Gastroesophageal sphincter (tissue), 4 donors: ENCODE measurements around the gene TRAPPC8. TPM values are rescaled to one million over a fixed set of nuclear protein-coding genes. Genes with fewer than 3 reads are reported as not detected.
A peak's percentile ranks its signal among the peaks of the same experiment; 100 is the strongest.
"Not testable (repeated sequence)": the region's sequence is repeated elsewhere in the genome, so short reads cannot be mapped to it uniquely, and the experiment has no call there.

Experiments
- ATAC-seq: fragments of 150-250 bp; one replicate; pipeline ENCODE4 v1.9.1; 2016; ENCODE audit warnings: mild to moderate bottlenecking, moderate library complexity
- H3K27ac ChIP-seq, 4 donors: fragments of 200-600 bp; sonication (generic) in 3 of 4; 1 replicate in 3 of 4; 2 replicates in 1 of 4; pipeline ENCODE4 v1.5.1; 2016 to 2019
- H3K27me3 ChIP-seq: fragments of 200-600 bp; sonication (generic); one replicate; pipeline ENCODE4 v1.5.1; 2019
- H3K36me3 ChIP-seq, 2 donors: fragments of 200-600 bp; sonication (generic); one replicate each; pipeline ENCODE4 v1.5.1; 2019; ENCODE audit warnings: control low read depth in 1 of 2
- H3K4me1 ChIP-seq, 3 donors: fragments of 200-600 bp; sonication (generic); 1 replicate in 2 of 3; 2 replicates in 1 of 3; pipeline ENCODE4 v1.5.1; 2016 to 2019; ENCODE audit warnings: control low read depth in 2 of 3
- H3K4me3 ChIP-seq, 2 donors: fragments of 200-600 bp; sonication (generic); one replicate each; pipeline ENCODE4 v1.5.1; 2019; ENCODE audit warnings: mild to moderate bottlenecking in 1 of 2, moderate library complexity in 1 of 2
- H3K9me3 ChIP-seq, 3 donors: fragments of 200-600 bp; sonication (generic); one replicate each; pipeline ENCODE4 v1.5.1; 2017 to 2019; ENCODE audit warnings: control low read depth in 2 of 3
- EP300 ChIP-seq: sonication (generic); formaldehyde crosslinking; IDR thresholded peaks from one replicate; pipeline ENCODE4 v1.6.1; 2017; ENCODE audit warnings: antibody characterized with exemption, mild to moderate bottlenecking
- POLR2A ChIP-seq, 2 donors: fragments of 450-650 bp; IDR thresholded peaks; one replicate each; pipeline ENCODE4 v1.6.1; 2017; ENCODE audit warnings: antibody characterized with exemption in 2 of 2, mild to moderate bottlenecking in 2 of 2, moderate library complexity in 1 of 2
- POLR2AphosphoS5 ChIP-seq: sonication (generic); formaldehyde crosslinking; IDR thresholded peaks from one replicate; pipeline ENCODE4 v1.6.1; 2017; ENCODE audit warnings: antibody characterized with exemption
- WGBS, 2 donors: methylation state at CpG; one replicate each; pipeline ENCODE4 v1.1.5; 2018; ENCODE audit warnings: low coverage in 1 of 2; 5-methylcytosine and 5-hydroxymethylcytosine counted together
- total RNA-seq, 4 donors: library from RNA; depleted of rRNA; stranded (reverse); fragments of >200 nt; gene quantifications; one replicate each; pipeline ENCODE4 v1.1.0, GENCODE V29; 2016
- TF ChIP-seq, protein P1 (sequence below), 4 experiments: fragments of 200-600 bp in 2 of 4; fragments of 450-650 bp in 2 of 4; sonication (generic) in 1 of 4; IDR thresholded peaks; one replicate each; pipeline ENCODE4 v1.5.1; 2017 to 2019; ENCODE audit warnings: antibody characterized with exemption in 4 of 4, mild to moderate bottlenecking in 2 of 4, moderate library complexity in 2 of 4

The TRAPPC8 gene
- total RNA-seq, 4 donors from 2014 or later = 40.0 to 62.4 (median 42.5) TPM

DNA sequence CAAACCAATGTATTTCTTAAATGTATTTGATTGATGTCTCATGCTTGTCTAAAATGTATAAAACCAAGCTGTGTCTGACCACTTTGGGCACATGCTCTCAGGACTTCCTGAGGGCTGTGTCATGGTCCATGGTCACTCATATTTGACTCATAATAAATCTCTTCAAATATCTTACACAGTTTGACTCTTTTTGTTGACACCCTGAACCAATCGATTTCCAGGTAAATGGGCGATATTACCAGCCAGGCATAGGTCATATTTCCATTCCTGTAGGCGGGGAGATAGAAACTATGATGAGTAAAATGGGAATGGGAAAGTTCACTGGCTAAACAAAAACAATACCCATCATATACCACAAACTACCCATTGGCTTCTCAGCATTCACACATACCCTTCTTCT is 9.3 kb upstream of the TRAPPC8 start:
- TF ChIP-seq EP300 (no peak), POLR2A (IDR thresholded peaks at IDR 0.05) (no peak), POLR2AphosphoS5 (no peak)
- TF ChIP-seq, protein P1, sequence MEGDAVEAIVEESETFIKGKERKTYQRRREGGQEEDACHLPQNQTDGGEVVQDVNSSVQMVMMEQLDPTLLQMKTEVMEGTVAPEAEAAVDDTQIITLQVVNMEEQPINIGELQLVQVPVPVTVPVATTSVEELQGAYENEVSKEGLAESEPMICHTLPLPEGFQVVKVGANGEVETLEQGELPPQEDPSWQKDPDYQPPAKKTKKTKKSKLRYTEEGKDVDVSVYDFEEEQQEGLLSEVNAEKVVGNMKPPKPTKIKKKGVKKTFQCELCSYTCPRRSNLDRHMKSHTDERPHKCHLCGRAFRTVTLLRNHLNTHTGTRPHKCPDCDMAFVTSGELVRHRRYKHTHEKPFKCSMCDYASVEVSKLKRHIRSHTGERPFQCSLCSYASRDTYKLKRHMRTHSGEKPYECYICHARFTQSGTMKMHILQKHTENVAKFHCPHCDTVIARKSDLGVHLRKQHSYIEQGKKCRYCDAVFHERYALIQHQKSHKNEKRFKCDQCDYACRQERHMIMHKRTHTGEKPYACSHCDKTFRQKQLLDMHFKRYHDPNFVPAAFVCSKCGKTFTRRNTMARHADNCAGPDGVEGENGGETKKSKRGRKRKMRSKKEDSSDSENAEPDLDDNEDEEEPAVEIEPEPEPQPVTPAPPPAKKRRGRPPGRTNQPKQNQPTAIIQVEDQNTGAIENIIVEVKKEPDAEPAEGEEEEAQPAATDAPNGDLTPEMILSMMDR (IDR thresholded peaks at IDR 0.05) = no peak
- Histone ChIP-seq H3K4me3 (no peak overlapping the region), H3K36me3 (no peaks in the 10 kb centered on the region), H3K9me3 (no peaks in the 10 kb centered on the region), H3K4me1 (no peaks in the 10 kb centered on the region), H3K27me3 (peaks cover 14% of the 10 kb centered on the region), H3K27ac (no peak overlapping the region)
- WGBS, 2 donors = 90 to 92% methylated on average over 3 of the region's 3 CpGs
- ATAC-seq = no peak

DNA sequence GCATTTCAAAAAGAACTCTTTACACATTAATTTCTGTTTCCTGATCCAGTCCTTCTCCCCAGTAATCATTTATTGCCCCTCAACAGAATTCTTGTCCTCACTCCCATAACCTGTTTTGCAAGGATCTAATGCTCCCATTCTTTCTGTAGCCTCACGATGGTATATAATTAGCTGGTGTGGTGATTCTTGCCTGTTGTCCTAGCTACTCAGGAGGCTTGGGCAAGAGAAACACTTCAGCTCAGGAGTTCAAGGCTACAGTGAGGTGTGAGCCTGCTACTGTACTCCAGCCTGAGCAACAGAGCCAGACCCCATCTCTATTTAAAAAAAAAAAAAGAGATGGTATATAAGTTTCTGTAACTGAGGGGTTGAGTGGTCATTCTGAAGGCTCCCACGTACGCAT is 7.7 kb upstream of the TRAPPC8 start:
- TF ChIP-seq POLR2A (IDR thresholded peaks at IDR 0.05) = no peak
- Histone ChIP-seq H3K4me1 (no peaks in the 10 kb centered on the region), H3K9me3 (no peaks in the 10 kb centered on the region), H3K27me3 (peaks cover 14% of the 10 kb centered on the region), H3K27ac (no peak overlapping the region), H3K4me3 (no peak overlapping the region), H3K36me3 (no peaks in the 10 kb centered on the region)
- 31% methylated on average over 3 of the region's 3 CpGs; no CpG with 5 or more reads in 1 of the 2 donors for WGBS, 2 donors
- ATAC-seq = no peak

DNA sequence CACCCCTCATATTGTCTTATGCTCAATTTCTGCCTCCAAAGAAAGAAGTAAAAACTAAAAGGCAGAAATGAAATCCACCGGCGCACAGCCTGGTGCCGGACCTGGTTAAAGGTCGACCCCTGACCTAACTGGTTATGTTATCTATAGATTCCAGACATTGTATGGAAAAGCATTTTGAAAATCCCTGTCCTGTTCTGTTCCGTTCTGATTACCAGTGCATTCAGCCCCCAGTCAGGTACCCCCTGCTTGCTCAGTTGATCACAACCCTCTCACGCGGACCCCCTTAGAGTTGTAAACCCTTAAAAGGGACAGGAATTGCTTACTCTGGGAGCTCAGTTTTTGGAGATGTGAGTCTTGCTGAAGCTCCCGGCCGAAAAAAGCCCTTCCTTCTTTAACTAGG is 5.4 kb upstream of the TRAPPC8 start:
- WGBS, 2 donors = 89 to 95% methylated on average over 7 to 9 of the region's 9 CpGs
- H3K27me3 ChIP-seq = peaks cover 14% of the 10 kb centered on the region

DNA sequence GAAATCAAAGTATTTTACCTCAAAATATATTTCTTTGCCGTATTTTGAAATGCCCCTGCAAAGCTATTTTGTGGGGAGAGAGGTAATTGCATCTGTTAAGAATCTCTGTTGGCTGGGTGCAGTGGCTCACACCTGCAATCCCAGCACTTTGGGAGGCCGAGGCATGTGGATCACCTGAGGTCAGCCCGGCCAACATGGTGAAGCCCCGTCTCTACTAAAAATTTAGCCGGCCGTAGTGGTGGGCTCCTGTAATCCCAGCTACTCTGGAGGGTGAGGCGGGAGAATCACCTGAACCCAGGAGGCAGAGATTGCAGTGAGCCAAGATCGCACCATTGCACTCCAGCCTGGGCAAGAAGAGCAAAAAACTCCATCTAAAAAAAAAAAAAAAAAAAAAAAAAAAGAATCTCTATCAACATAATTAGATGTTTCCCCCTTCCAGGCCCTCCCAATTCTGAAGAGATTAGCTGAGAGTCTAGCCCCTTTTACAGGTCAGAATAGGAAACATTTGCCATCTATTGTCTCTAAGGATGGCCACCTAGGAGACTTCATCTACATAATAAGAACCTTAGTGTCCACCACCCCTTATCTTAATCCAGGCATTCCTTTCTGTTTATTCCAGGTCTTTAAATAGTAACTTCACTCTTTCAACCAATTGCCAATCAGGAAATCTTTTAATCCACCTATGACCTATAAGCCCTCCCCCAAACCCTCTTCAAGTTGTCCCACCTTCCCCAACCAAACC is 3.5 kb upstream of the TRAPPC8 start:
- no peaks in the 10 kb centered on the region for H3K36me3 ChIP-seq
- 95% methylated on average over 4 to 8 of the region's 8 CpGs for WGBS, 2 donors
- TF ChIP-seq POLR2A (IDR thresholded peaks at IDR 0.05) (no peak), EP300 (no peak), POLR2AphosphoS5 (no peak)
- TF ChIP-seq, protein P1 (IDR thresholded peaks at IDR 0.05) = no peak
- H3K27me3 ChIP-seq = no peaks in the 10 kb centered on the region
- no peak overlapping the region for H3K4me3 ChIP-seq
- H3K9me3 ChIP-seq = no peaks in the 10 kb centered on the region
- H3K27ac ChIP-seq = no peak overlapping the region
- ATAC-seq = no peak
- peaks cover 2 to 17% (median 8%) of the 10 kb centered on the region in 3 donors for H3K4me1 ChIP-seq

More for the DNA sequence above, 5.4 kb upstream of the TRAPPC8 start:
- H3K27ac ChIP-seq, ATAC-seq, H3K9me3 ChIP-seq, H3K4me3 ChIP-seq, H3K36me3 ChIP-seq, H3K4me1 ChIP-seq: not testable (repeated sequence)

DNA sequence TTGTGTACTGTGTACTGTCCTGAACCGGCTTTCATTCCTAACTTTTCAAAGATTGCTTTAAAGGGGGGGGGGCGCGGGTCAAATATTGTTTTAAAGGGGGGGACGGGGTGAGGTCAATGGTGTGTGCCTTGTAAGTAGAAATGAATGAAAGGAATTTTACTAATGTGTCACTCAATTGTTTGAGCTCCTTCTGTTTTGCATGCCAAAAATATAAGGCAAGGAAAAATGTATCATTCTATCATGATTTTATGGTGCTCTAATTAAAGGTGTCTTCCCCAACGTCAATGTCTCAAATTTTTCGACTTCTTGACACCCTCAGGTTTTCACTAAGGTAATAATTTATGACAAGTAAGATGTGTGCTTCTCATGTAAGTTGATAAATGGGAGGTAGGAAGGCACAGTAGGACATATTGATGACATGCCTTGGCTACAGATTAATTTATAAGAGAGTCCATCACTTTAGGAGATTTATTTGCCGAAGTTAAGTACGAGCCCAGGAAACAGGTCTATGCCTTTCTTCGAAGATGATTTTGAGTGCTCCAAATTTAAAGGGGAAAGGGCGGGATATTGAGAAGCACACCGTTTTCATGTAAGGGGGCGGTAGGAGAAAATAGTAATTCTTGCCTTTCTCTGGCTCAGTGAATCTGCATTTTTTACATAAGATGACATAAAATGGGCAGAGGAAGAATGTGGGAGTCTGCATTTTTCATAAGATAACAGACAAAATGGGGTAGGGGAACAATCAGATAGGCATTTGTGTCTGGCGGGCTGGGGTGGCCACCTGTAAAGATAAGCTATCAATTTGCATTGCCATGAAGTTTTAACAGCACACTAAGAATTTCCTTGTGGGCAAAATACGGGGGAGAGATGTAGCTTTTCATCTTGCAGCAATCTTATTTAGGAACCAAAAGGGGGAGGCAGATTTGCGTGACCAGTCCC is 1.2 kb upstream of the TRAPPC8 start:
- WGBS, 2 donors = 17% methylated on average over 14 to 15 of the region's 15 CpGs
- Histone ChIP-seq H3K36me3 (no peaks in the 10 kb centered on the region), H3K9me3 (no peaks in the 10 kb centered on the region), H3K27me3 (no peaks in the 10 kb centered on the region), H3K27ac (peak overlapping the region; percentile 18 to 97 (median 88)), H3K4me1 (peaks cover 2 to 40% (median 20%) of the 10 kb centered on the region in 3 donors), H3K4me3 (peak overlapping the region; percentile 52 to 63)
- no peak for TF ChIP-seq POLR2A (IDR thresholded peaks at IDR 0.05)
- no peak for TF ChIP-seq EP300
- no peak for ATAC-seq

DNA sequence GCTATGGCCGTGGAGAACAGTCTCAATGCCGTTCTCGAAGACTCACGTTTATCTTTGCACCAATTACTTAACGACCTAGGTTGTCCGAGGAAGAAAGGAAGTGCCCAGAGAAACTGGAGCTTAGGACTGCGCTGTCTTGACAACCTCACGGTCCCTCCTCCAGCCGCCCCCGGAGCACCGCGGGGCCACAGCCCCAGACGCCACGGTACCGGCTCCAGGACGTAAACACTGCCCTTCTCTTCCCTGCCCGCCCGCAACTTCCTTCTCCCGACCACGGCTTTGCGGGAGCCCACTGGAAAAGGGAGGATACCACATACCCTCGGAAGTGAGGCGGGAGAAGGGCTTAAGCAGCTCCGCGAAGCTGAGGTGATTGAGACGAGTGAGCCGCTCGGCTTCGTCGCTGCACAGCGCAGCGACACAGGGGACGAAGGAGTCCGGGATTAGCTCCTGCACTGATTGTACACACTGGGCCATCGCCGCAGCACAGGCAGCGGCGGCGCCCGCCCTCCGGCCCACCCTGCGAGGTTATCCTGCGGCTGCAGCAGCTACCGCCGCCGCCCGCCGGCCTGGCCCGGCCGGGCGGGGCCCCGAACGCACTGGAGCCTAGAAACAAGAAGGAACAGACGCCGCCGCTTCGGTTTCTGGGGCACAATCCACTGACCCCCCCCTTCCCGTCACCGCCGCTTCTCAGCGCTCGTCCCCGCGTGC is 483 bp downstream of the TRAPPC8 start:
- WGBS, 2 donors = 1% methylated on average over 11 of the region's 64 CpGs; no CpG with 5 or more reads in 1 of the 2 donors
- TF ChIP-seq, protein P1 (IDR thresholded peaks at IDR 0.05) = peak in 1 of 4 experiments; percentile 1
- TF ChIP-seq POLR2A (IDR thresholded peaks at IDR 0.05) (no peak), EP300 (no peak), POLR2AphosphoS5 (no peak)
- no peaks in the 10 kb centered on the region for H3K27me3 ChIP-seq
- peak overlapping the region; percentile 52 to 63 for H3K4me3 ChIP-seq
- H3K9me3 ChIP-seq = no peaks in the 10 kb centered on the region
- peak overlapping the region; percentile 60 to 97 (median 90) for H3K27ac ChIP-seq
- ATAC-seq = peak; percentile 69
- no peaks in the 10 kb centered on the region for H3K36me3 ChIP-seq
- peaks cover 2 to 55% (median 20%) of the 10 kb centered on the region in 3 donors for H3K4me1 ChIP-seq
